Fibroblast of lung (primary cell): ENCODE measurements around the gene ADAT1. TPM values are rescaled to one million over a fixed set of nuclear protein-coding genes. Genes with fewer than 3 reads are reported as not detected.

ENCODE experiments used
- DNase-seq, 2 donors: peaks; one replicate each; pipeline versions ENCODE4 v3.0.0 to v3.0.0-alpha.2; 2010; ENCODE audit warnings: low read depth in 2 of 2
- H2AFZ ChIP-seq: 2 replicates; pipeline ENCODE4 v1.5.1; 2012; ENCODE audit warnings: low read length, control low read depth, inconsistent platforms
- H3K27ac ChIP-seq: 2 replicates; pipeline ENCODE4 v1.5.1; 2011; ENCODE audit warnings: low read length, control low read depth; ENCODE audit not compliant: insufficient read depth
- H3K27me3 ChIP-seq: 2 replicates; pipeline ENCODE4 v1.5.1; 2011; ENCODE audit warnings: mild to moderate bottlenecking, low read length; ENCODE audit not compliant: control insufficient read depth, insufficient read depth
- H3K36me3 ChIP-seq: 2 replicates; pipeline ENCODE4 v1.5.1; 2011; ENCODE audit warnings: low read length; ENCODE audit not compliant: control insufficient read depth, insufficient read depth
- H3K4me1 ChIP-seq: 2 replicates; pipeline ENCODE4 v1.5.1; 2011; ENCODE audit warnings: low read length; ENCODE audit not compliant: control insufficient read depth, insufficient read depth; ENCODE audit errors: extremely low read depth
- H3K4me2 ChIP-seq: 2 replicates; pipeline ENCODE4 v1.5.1; 2011; ENCODE audit warnings: low read length, control low read depth; ENCODE audit not compliant: insufficient read depth; ENCODE audit errors: extremely low read depth
- H3K4me3 ChIP-seq, 4 experiments: fragments of 200-600 bp in 1 of 4; sonication (generic) in 1 of 4; replicated peaks in 1 of 4; 2 replicates each; pipeline ENCODE4 v1.5.1; 2011 to 2016; ENCODE audit warnings: low read length in 4 of 4, low read depth in 3 of 4, mild to moderate bottlenecking in 3 of 4, control low read depth in 2 of 4, inconsistent platforms in 1 of 4, mixed read lengths in 1 of 4; ENCODE audit not compliant: insufficient read depth in 1 of 4; ENCODE audit errors: control extremely low read depth in 1 of 4
- H3K79me2 ChIP-seq: 2 replicates; pipeline ENCODE4 v1.5.1; 2012; ENCODE audit warnings: mild to moderate bottlenecking, low read length, inconsistent platforms; ENCODE audit not compliant: control insufficient read depth, insufficient read depth
- H3K9ac ChIP-seq: 2 replicates; pipeline ENCODE4 v1.5.1; 2011; ENCODE audit warnings: mild to moderate bottlenecking, low read length, control low read depth; ENCODE audit not compliant: insufficient read depth
- H3K9me3 ChIP-seq: 2 replicates; pipeline ENCODE4 v1.5.1; 2012; ENCODE audit warnings: low read depth, low read length; ENCODE audit not compliant: control insufficient read depth, insufficient read depth
- H4K20me1 ChIP-seq: 2 replicates; pipeline ENCODE4 v1.5.1; 2011; ENCODE audit warnings: low read length; ENCODE audit not compliant: control insufficient read depth, insufficient read depth; ENCODE audit errors: extremely low read depth
- CTCF ChIP-seq, 2 donors: IDR thresholded peaks in 1 of 2; conservative IDR thresholded peaks in 1 of 2; 1 replicate in 1 of 2; 2 replicates in 1 of 2; pipeline ENCODE4 v1.5.1; 2011 to 2012; ENCODE audit warnings: low read length in 2 of 2, control low read depth in 1 of 2, inconsistent platforms in 1 of 2, low read depth in 1 of 2, mild to moderate bottlenecking in 1 of 2
- EZH2 ChIP-seq: IDR thresholded peaks from 2 replicates; pipeline ENCODE4 v1.5.1; 2012; ENCODE audit warnings: low read length, control low read depth, mild to moderate bottlenecking; ENCODE audit errors: missing control alignments
- polyA plus RNA-seq, 2 donors: library from polyadenylated mRNA; depleted of rRNA in 1 of 2; stranded (reverse) in 1 of 2; unstranded in 1 of 2; fragments of >200 nt; gene quantifications; 2 replicates each; pipeline ENCODE4 v1.2.1, GENCODE V29; 2011 to 2012; ENCODE audit warnings: missing spikeins in 1 of 2
- total RNA-seq: library from RNA; depleted of rRNA; stranded (reverse); fragments of >200 nt; gene quantifications from 2 replicates; pipeline ENCODE4 v1.2.1, GENCODE V29; 2014

Gene ADAT1
- total and polyA plus RNA-seq, 2 donors (not counting 1 experiment from before 2014, with no cell fraction given), result 32.1 to 50.4 TPM

GRCh38 chr16:75565640-75566039 lies 57.4 kb downstream of the ADAT1 start:
- Histone ChIP-seq H3K4me3 (peak overlapping the region; percentile 89 to 99 (median 92)), H4K20me1 (no peaks in the 10 kb centered on the region), H3K79me2 (peaks cover 15% of the 10 kb centered on the region), H3K4me2 (peak overlapping the region; percentile 99), H3K27me3 (no peaks in the 10 kb centered on the region), H3K36me3 (peaks cover 2% of the 10 kb centered on the region), H3K9ac (no peak overlapping the region), H3K9me3 (no peaks in the 10 kb centered on the region), H3K4me1 (peaks cover 13% of the 10 kb centered on the region), H2AFZ (peak overlapping the region; percentile 97), H3K27ac (peak overlapping the region; percentile 34)
- DNase-seq, result no peak
- TF ChIP-seq CTCF (conservative IDR thresholded peaks at IDR 0.05 in 1 of 2, IDR thresholded peaks at IDR 0.05 in 1 of 2; ENCODE audit: low read depth in 1 of 2, low read length in 2 of 2) (no peak), EZH2 (no peak)

- H3K4me1 ChIP-seq, result peaks cover 4% of the 10 kb centered on the region
- no peaks in the 10 kb centered on the region for H3K27me3 ChIP-seq
- H4K20me1 ChIP-seq, result no peaks in the 10 kb centered on the region
- TF ChIP-seq CTCF (conservative IDR thresholded peaks at IDR 0.05 in 1 of 2, IDR thresholded peaks at IDR 0.05 in 1 of 2; ENCODE audit: low read depth in 1 of 2, low read length in 2 of 2) (no peak), EZH2 (no peak)
- no peak overlapping the region for H3K4me3 ChIP-seq
- no peak overlapping the region for H3K4me2 ChIP-seq
- no peaks in the 10 kb centered on the region for H3K36me3 ChIP-seq
- H3K79me2 ChIP-seq, result no peaks in the 10 kb centered on the region
- H3K9me3 ChIP-seq, result no peaks in the 10 kb centered on the region
- no peak overlapping the region for H2AFZ ChIP-seq
- H3K9ac ChIP-seq, result no peak overlapping the region
- DNase-seq, result peak; percentile 73
- no peak overlapping the region for H3K27ac ChIP-seq
These were observed 63.3 kb downstream of the ADAT1 start for GRCh38 chr16:75559564-75560372.

- no peak overlapping the region for H3K9ac ChIP-seq
- H3K9me3 ChIP-seq, result no peaks in the 10 kb centered on the region
These were observed 64.2 kb downstream of the ADAT1 start for GRCh38 chr16:75558846-75559401.

More at GRCh38 chr16:75558846-75559401, 64.2 kb downstream of the ADAT1 start:
- Histone ChIP-seq H4K20me1 (no peaks in the 10 kb centered on the region), H3K27ac (no peak overlapping the region), H2AFZ (no peak overlapping the region), H3K79me2 (no peaks in the 10 kb centered on the region), H3K4me2 (no peak overlapping the region), H3K27me3 (no peaks in the 10 kb centered on the region), H3K36me3 (no peaks in the 10 kb centered on the region), H3K4me1 (peaks cover 4% of the 10 kb centered on the region), H3K4me3 (no peak overlapping the region)
- no peak for DNase-seq
- no peak for TF ChIP-seq CTCF (conservative IDR thresholded peaks at IDR 0.05 in 1 of 2, IDR thresholded peaks at IDR 0.05 in 1 of 2; ENCODE audit: low read depth in 1 of 2, low read length in 2 of 2)
